GM10266 (cell line): ENCODE results near the gene DPP8.

Experiments
- DNase-seq: peaks from one replicate; pipeline ENCODE4 v3.0.0; 2012; ENCODE audit errors: extremely low spot score
- TF ChIP-seq, protein P1 (sequence below): IDR thresholded peaks from 2 replicates; pipeline ENCODE4 v1.5.1; 2012; ENCODE audit warnings: mild to moderate bottlenecking, low read depth; ENCODE audit not compliant: control insufficient read depth, insufficient read depth; ENCODE audit errors: missing control alignments

DPP8 gene

DNA sequence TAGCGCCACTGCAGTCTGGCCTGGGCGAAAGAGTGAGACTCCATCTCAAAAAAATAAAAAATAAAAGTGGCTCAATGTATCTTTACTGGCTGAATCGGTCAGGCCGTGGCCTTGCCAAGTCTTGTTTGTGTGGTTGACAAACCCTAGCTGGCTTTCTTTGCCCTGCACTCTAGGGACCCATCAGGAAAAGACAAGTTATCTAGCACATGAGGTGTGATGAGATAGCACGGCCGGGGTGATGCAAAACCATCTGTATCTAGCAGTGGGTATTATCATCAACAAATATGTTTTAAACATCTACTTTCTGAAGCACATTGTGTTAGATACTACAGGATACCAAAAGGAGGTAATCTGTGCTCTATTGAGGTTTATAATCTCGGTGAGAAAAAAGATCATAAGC is 3.9 kb upstream of the DPP8 start:
- TF ChIP-seq, protein P1, sequence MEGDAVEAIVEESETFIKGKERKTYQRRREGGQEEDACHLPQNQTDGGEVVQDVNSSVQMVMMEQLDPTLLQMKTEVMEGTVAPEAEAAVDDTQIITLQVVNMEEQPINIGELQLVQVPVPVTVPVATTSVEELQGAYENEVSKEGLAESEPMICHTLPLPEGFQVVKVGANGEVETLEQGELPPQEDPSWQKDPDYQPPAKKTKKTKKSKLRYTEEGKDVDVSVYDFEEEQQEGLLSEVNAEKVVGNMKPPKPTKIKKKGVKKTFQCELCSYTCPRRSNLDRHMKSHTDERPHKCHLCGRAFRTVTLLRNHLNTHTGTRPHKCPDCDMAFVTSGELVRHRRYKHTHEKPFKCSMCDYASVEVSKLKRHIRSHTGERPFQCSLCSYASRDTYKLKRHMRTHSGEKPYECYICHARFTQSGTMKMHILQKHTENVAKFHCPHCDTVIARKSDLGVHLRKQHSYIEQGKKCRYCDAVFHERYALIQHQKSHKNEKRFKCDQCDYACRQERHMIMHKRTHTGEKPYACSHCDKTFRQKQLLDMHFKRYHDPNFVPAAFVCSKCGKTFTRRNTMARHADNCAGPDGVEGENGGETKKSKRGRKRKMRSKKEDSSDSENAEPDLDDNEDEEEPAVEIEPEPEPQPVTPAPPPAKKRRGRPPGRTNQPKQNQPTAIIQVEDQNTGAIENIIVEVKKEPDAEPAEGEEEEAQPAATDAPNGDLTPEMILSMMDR = no peak

DNA sequence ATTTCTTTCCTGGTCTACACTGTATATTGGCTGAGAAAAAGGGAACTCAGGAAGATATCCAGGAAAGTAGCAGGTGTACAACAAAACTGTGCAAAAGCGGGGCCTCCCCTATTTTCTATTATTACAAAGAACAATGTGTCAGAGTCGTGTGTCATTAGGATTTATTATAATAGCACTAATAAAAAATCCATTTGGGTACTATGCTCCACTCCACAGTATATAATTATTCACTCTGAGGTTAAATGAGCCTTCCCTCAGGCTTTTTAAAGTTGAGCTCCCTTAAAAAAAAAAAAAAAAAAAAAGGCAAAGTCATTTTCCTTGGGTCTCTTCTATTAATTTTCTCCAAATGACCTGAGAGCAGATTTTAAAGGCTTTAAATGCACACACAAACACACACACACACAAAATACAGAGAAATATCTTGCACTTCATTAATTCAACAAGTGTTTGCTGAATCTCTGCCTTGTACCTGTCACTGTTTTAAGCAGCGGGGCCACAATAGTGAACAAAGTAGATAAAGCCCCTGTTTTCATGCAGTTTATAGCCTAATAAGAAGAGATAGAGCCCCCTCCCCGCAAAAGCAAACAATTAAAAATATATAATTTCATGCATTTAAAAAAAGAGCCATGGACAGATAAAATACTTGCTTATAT is 1.3 kb upstream of the DPP8 start:
- TF ChIP-seq, protein P1 = no peak
- no peak for DNase-seq

More for the DNA sequence above, 3.9 kb upstream of the DPP8 start:
- no peak for DNase-seq

DNA sequence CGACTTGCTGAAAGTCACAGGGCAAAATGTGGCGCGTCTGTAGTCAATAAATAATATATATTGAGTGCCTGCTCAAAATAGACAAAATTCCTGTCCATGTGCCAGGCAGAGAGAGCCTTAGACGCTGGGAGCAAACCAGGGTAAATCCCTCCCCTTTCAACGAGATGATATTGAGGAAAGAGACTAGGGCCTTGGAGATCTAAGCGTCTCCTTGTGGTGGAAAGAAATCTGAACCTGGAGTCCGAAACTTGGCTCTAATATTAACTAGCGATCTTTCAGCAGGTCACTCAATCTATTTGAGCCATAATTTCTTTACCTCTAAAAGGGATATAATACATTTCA is 348 bp upstream of the DPP8 start:
- TF ChIP-seq, protein P1 = no peak
- no peak for DNase-seq

DNA sequence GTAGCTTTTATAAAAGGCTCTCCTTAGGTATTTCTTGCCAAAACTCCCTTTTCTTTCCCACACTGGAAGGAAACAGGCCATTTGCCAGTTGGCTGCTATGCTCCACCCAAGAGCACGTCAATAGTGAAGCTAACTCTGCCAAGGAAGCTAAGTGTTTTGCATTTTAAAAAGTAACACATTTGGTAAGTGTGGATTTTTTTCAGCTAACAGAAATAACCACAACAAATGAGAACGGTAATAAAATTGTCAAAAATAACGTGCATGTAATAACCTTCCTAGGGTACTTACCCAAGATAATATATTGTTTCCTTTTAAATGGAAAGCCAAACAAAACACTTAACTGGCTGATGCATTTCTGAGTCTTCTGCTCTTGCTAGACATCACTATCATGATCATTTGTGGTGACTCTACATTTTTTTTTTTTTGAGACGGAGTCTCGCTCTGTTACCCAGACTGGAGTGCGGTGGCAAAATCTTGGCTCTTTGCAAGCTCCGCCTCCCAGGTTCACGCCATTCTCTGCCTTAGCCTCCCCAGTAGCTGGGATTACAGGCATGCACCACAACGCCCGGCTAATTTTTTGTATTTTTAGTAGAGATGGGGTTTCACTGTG is 4.6 kb downstream of the DPP8 start:
- no peak for DNase-seq
- TF ChIP-seq, protein P1 = no peak

DNA sequence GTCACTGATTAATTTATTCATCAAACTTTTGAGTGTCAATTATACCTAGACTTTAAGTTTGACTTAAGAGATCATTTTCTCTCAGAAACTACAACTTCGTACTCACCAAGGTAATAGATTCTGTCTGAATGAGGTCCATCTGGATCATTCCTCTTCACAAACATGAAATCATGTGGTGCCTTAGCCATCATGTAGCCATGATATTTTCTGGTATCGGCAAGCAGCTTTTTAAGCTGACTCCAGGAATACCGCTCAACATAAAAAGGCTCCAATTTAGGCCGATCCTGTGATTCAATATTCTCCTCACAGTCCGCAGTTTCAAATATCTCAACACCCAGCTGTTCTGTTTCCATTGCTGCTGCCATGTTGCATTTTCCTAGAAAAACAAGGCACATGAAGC is 5.3 kb downstream of the DPP8 start:
- TF ChIP-seq, protein P1 = no peak
- DNase-seq = no peak

DNA sequence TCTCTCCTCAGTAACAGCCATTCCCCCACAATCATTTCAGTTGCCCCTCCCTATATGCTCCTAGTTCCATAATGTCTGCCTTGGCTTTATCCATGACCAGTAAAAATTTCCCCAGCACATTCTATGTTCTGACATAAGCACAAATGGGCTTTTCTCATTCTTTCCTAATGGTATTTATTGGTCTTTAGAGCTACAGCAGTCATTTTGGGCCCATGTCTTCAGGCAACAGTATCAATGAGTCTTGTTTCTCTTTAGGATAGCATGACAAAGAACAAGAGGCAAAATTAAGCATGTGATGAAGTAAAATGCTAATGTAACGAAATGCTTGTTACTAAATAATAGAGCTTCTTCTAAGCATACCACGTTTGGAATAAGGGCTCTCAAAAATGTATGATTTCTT is 8.2 kb downstream of the DPP8 start:
- TF ChIP-seq, protein P1 = no peak
- DNase-seq = no peak

DNA sequence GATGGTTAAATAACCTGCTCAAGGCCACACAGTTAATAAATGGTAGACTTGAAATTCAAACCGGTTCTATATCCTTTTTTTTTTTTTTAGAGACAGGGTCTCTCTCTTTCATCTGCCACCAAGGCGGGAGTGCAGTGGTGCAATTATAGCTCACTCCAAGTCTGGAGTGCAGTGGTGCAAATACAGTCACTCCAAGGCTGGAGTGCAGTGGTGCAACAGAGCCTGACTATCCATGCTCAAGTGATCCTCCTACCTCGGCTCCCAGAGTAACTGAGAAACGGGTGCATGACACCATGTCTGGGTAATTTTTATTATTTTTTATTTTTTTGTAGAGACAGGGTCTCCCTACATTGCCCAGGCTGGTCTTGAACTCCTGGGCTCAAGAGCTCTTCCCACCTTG is 23.4 kb downstream of the DPP8 start:
- TF ChIP-seq, protein P1 = no peak
- DNase-seq = no peak
